ENCODE results near the gene SAMHD1. TPM values are rescaled to one million over a fixed set of nuclear protein-coding genes. Genes with fewer than 3 reads are reported as not detected.

The SAMHD1 gene
- total and polyA plus RNA-seq, 2 of the 13 experiments (the other 11 are each of a cell fraction or from before 2014, with no cell fraction given): 16.9 to 43.5 TPM

GRCh38 chr20:36871640-36872570 is 79.6 kb downstream of the SAMHD1 start (continued):
- no peak for TF ChIP-seq ZHX2 (IDR thresholded peaks at IDR 0.05; ENCODE audit: low read depth)
- no peak for TF ChIP-seq ZHX2 (CRISPR knock-in tag; IDR thresholded peaks at IDR 0.05; ENCODE audit: borderline replicate concordance)
- no peak for TF ChIP-seq ZNF75D (CRISPR knock-in tag; IDR thresholded peaks at IDR 0.05; ENCODE audit: borderline replicate concordance)
- TF ChIP-seq TCF7L2 (IDR thresholded peaks at IDR 0.05; ENCODE audit: low read depth, low read length): no peak
- TF ChIP-seq GATAD2A (CRISPR knock-in tag; IDR thresholded peaks at IDR 0.05): peak; percentile 85
- TF ChIP-seq KAT2B (IDR thresholded peaks at IDR 0.05; ENCODE audit: borderline replicate concordance, low read depth, low read length): no peak
- no peak for TF ChIP-seq ZNF782 (CRISPR knock-in tag; IDR thresholded peaks at IDR 0.05; ENCODE audit: borderline replicate concordance)
- TF ChIP-seq ZBTB7B (CRISPR knock-in tag; IDR thresholded peaks at IDR 0.05): peak; percentile 95
- no peak for TF ChIP-seq ZNF619 (CRISPR knock-in tag; IDR thresholded peaks at IDR 0.05)
- 0 out of 2 replicates have a peak, but pooled peaks have one; percentile 65 for TF ChIP-seq ZSCAN9 (CRISPR knock-in tag; IDR thresholded peaks at IDR 0.05; ENCODE audit: borderline replicate concordance)
- TF ChIP-seq GZF1 (CRISPR knock-in tag; IDR thresholded peaks at IDR 0.05): 0 out of 2 replicates have a peak, but pooled peaks have one; percentile 51
- peak; percentile 36; the same call in 1 of the 2 replicates for TF ChIP-seq ZKSCAN8 (CRISPR knock-in tag; IDR thresholded peaks at IDR 0.05; ENCODE audit: borderline replicate concordance)
- TF ChIP-seq ZNF746 (CRISPR knock-in tag; IDR thresholded peaks at IDR 0.05): 0 out of 2 replicates have a peak, but pooled peaks have one; percentile 55
- peak; percentile 74 for TF ChIP-seq ASH2L (IDR thresholded peaks at IDR 0.05; ENCODE audit: insufficient read length, low read depth, low read length)
- TF ChIP-seq ZFYVE20 (CRISPR knock-in tag; IDR thresholded peaks at IDR 0.05; ENCODE audit: borderline replicate concordance, low read depth): no peak
- TF ChIP-seq ZFP36L2 (CRISPR knock-in tag; IDR thresholded peaks at IDR 0.05): no peak
- TF ChIP-seq EED (CRISPR knock-in tag; IDR thresholded peaks at IDR 0.05): peak; percentile 83; the same call in 1 of the 2 replicates
- TF ChIP-seq ZXDC (CRISPR knock-in tag; IDR thresholded peaks at IDR 0.05): no peak
- 0 out of 2 replicates have a peak, but pooled peaks have one; percentile 10 for TF ChIP-seq YEATS4 (CRISPR knock-in tag; IDR thresholded peaks at IDR 0.05; ENCODE audit: borderline replicate concordance)
